ENCODE measurements around the gene RPF1.
A peak's percentile ranks its signal among the peaks of the same experiment; 100 is the strongest.

RPF1 gene

GRCh38 chr1:84478876-84479868 lies at the start of gene RPF1 (continued):
- TF ChIP-seq ELK4 (IDR thresholded peaks at IDR 0.05; ENCODE audit: borderline replicate concordance, low read depth, low read length) (no peak), ZNF560 (tag by site-specific recombination; IDR thresholded peaks at IDR 0.05; ENCODE audit: borderline replicate concordance) (no peak), ZFHX2 (tag by site-specific recombination; conservative IDR thresholded peaks at IDR 0.05) (peak; percentile 58), ZNF692 (tag by site-specific recombination; IDR thresholded peaks at IDR 0.05) (peak; percentile 56; the same call in 1 of the 2 replicates), ZNF366 (tag by site-specific recombination; conservative IDR thresholded peaks at IDR 0.05) (no peak), ZNF624 (tag by site-specific recombination; IDR thresholded peaks at IDR 0.05) (no peak), YY2 (tag by site-specific recombination; IDR thresholded peaks at IDR 0.05) (no peak), ZNF600 (tag by site-specific recombination; IDR thresholded peaks at IDR 0.05) (no peak), IKZF3 (tag by site-specific recombination; IDR thresholded peaks at IDR 0.05) (no peak), ZNF416 (tag by site-specific recombination; IDR thresholded peaks at IDR 0.05) (no peak), REST (tag by site-specific recombination; IDR thresholded peaks at IDR 0.05) (peak; percentile 30; the same call in 1 of the 2 replicates), BCL11B (tag by site-specific recombination; IDR thresholded peaks at IDR 0.05; ENCODE audit: low read depth) (no peak), ZNF350 (tag by site-specific recombination; IDR thresholded peaks at IDR 0.05) (peak; percentile 45; the same call in 1 of the 2 replicates), ZNF184 (tag by site-specific recombination; IDR thresholded peaks at IDR 0.05) (peak; percentile 47; the same call in 1 of the 2 replicates), ZFP3 (tag by site-specific recombination; IDR thresholded peaks at IDR 0.05; ENCODE audit: low read depth) (no peak)
- TF ChIP-seq, protein P1, sequence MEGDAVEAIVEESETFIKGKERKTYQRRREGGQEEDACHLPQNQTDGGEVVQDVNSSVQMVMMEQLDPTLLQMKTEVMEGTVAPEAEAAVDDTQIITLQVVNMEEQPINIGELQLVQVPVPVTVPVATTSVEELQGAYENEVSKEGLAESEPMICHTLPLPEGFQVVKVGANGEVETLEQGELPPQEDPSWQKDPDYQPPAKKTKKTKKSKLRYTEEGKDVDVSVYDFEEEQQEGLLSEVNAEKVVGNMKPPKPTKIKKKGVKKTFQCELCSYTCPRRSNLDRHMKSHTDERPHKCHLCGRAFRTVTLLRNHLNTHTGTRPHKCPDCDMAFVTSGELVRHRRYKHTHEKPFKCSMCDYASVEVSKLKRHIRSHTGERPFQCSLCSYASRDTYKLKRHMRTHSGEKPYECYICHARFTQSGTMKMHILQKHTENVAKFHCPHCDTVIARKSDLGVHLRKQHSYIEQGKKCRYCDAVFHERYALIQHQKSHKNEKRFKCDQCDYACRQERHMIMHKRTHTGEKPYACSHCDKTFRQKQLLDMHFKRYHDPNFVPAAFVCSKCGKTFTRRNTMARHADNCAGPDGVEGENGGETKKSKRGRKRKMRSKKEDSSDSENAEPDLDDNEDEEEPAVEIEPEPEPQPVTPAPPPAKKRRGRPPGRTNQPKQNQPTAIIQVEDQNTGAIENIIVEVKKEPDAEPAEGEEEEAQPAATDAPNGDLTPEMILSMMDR (tag by site-specific recombination; IDR thresholded peaks at IDR 0.05), result peak; percentile 56; the same call in 1 of the 2 replicates
- TF ChIP-seq, protein P2, sequence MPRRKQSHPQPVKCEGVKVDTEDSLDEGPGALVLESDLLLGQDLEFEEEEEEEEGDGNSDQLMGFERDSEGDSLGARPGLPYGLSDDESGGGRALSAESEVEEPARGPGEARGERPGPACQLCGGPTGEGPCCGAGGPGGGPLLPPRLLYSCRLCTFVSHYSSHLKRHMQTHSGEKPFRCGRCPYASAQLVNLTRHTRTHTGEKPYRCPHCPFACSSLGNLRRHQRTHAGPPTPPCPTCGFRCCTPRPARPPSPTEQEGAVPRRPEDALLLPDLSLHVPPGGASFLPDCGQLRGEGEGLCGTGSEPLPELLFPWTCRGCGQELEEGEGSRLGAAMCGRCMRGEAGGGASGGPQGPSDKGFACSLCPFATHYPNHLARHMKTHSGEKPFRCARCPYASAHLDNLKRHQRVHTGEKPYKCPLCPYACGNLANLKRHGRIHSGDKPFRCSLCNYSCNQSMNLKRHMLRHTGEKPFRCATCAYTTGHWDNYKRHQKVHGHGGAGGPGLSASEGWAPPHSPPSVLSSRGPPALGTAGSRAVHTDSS (tag by site-specific recombination; IDR thresholded peaks at IDR 0.05), result no peak
- TF ChIP-seq, protein P3, sequence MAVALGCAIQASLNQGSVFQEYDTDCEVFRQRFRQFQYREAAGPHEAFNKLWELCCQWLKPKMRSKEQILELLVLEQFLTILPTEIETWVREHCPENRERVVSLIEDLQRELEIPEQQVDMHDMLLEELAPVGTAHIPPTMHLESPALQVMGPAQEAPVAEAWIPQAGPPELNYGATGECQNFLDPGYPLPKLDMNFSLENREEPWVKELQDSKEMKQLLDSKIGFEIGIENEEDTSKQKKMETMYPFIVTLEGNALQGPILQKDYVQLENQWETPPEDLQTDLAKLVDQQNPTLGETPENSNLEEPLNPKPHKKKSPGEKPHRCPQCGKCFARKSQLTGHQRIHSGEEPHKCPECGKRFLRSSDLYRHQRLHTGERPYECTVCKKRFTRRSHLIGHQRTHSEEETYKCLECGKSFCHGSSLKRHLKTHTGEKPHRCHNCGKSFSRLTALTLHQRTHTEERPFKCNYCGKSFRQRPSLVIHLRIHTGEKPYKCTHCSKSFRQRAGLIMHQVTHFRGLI (tag by site-specific recombination; IDR thresholded peaks at IDR 0.05), result no peak; the same call in 1 of the 2 replicates
- TF ChIP-seq, protein P4, sequence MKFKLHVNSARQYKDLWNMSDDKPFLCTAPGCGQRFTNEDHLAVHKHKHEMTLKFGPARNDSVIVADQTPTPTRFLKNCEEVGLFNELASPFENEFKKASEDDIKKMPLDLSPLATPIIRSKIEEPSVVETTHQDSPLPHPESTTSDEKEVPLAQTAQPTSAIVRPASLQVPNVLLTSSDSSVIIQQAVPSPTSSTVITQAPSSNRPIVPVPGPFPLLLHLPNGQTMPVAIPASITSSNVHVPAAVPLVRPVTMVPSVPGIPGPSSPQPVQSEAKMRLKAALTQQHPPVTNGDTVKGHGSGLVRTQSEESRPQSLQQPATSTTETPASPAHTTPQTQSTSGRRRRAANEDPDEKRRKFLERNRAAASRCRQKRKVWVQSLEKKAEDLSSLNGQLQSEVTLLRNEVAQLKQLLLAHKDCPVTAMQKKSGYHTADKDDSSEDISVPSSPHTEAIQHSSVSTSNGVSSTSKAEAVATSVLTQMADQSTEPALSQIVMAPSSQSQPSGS (tag by site-specific recombination; IDR thresholded peaks at IDR 0.05; ENCODE audit: low read depth), result no peak
- TF ChIP-seq, protein P5, sequence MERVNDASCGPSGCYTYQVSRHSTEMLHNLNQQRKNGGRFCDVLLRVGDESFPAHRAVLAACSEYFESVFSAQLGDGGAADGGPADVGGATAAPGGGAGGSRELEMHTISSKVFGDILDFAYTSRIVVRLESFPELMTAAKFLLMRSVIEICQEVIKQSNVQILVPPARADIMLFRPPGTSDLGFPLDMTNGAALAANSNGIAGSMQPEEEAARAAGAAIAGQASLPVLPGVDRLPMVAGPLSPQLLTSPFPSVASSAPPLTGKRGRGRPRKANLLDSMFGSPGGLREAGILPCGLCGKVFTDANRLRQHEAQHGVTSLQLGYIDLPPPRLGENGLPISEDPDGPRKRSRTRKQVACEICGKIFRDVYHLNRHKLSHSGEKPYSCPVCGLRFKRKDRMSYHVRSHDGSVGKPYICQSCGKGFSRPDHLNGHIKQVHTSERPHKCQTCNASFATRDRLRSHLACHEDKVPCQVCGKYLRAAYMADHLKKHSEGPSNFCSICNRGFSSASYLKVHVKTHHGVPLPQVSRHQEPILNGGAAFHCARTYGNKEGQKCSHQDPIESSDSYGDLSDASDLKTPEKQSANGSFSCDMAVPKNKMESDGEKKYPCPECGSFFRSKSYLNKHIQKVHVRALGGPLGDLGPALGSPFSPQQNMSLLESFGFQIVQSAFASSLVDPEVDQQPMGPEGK (tag by site-specific recombination; IDR thresholded peaks at IDR 0.05), result 0 out of 2 replicates have a peak, but pooled peaks have one; percentile 39
- TF ChIP-seq, protein P6, sequence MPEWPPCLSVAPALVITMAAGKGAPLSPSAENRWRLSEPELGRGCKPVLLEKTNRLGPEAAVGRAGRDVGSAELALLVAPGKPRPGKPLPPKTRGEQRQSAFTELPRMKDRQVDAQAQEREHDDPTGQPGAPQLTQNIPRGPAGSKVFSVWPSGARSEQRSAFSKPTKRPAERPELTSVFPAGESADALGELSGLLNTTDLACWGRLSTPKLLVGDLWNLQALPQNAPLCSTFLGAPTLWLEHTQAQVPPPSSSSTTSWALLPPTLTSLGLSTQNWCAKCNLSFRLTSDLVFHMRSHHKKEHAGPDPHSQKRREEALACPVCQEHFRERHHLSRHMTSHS (tag by site-specific recombination; IDR thresholded peaks at IDR 0.05), result no peak
